HepG2 (cell line): ENCODE results near the gene SRP68. TPM values are rescaled to one million over a fixed set of nuclear protein-coding genes. Genes with fewer than 3 reads are reported as not detected.

Source experiments
- ARNT2 ChIP-seq: sonication (generic); formaldehyde crosslinking; IDR thresholded peaks from 2 replicates; pipeline ENCODE4 v1.8.0; 2022; ENCODE audit warnings: mild to moderate bottlenecking, low read depth, missing genetic modification reagents, moderate library complexity
- CHD2 ChIP-seq: IDR thresholded peaks from 2 replicates; pipeline ENCODE4 v1.6.1; 2011; ENCODE audit warnings: low read depth, low read length, improper control_type of control experiment
- DNMT1 ChIP-seq: sonication (generic); formaldehyde crosslinking; IDR thresholded peaks from 2 replicates; pipeline ENCODE4 v1.5.1; 2020; ENCODE audit warnings: mild to moderate bottlenecking, missing genetic modification reagents
- EED ChIP-seq: sonication (generic); formaldehyde crosslinking; IDR thresholded peaks from 2 replicates; pipeline ENCODE4 v1.5.0; 2020; ENCODE audit warnings: mild to moderate bottlenecking, missing genetic modification reagents
- FOXP4 ChIP-seq: sonication (generic); formaldehyde crosslinking; IDR thresholded peaks from 2 replicates; pipeline ENCODE4 v1.4.0; 2020; ENCODE audit warnings: missing genetic modification reagents
- HNF4G ChIP-seq, 2 experiments: sonication (generic) in 1 of 2; formaldehyde crosslinking in 1 of 2; IDR thresholded peaks; 2 replicates each; pipeline versions ENCODE4 v1.4.0 to v1.6.1; 2011 to 2020; ENCODE audit warnings: borderline replicate concordance in 2 of 2, low read depth in 2 of 2, mild to moderate bottlenecking in 2 of 2, low read length in 1 of 2, missing genetic modification reagents in 1 of 2, moderate library complexity in 1 of 2
- KDM5A ChIP-seq: fragments of 200-600 bp; sonication (generic); IDR thresholded peaks from 2 replicates; pipeline ENCODE4 v1.7.0; 2018; ENCODE audit warnings: antibody characterized with exemption, mild to moderate bottlenecking, low read length, borderline replicate concordance
- MTERF4 ChIP-seq: sonication (generic); formaldehyde crosslinking; IDR thresholded peaks from 2 replicates; pipeline ENCODE4 v1.8.0; 2023; ENCODE audit warnings: mild to moderate bottlenecking, missing genetic modification reagents
- MXD1 ChIP-seq: sonication (generic); formaldehyde crosslinking; IDR thresholded peaks from 2 replicates; pipeline ENCODE4 v1.4.0; 2020; ENCODE audit warnings: mild to moderate bottlenecking, missing genetic modification reagents
- NFATC3 ChIP-seq: sonication (generic); formaldehyde crosslinking; IDR thresholded peaks from 2 replicates; pipeline ENCODE4 v1.5.1; 2020; ENCODE audit warnings: mild to moderate bottlenecking, missing genetic modification reagents
- PRDM4 ChIP-seq: sonication (generic); formaldehyde crosslinking; IDR thresholded peaks from 2 replicates; pipeline ENCODE4 v1.9.0; 2021; ENCODE audit warnings: missing genetic modification reagents, borderline replicate concordance
- THAP11 ChIP-seq: IDR thresholded peaks from 2 replicates; pipeline ENCODE4 v1.6.1; 2016; ENCODE audit warnings: missing biosample characterization, missing genetic modification reagents
- ZNF256 ChIP-seq: sonication (generic); formaldehyde crosslinking; conservative IDR thresholded peaks from 2 replicates; pipeline ENCODE4 v1.4.0; 2020; ENCODE audit warnings: missing genetic modification reagents
- ZNF264 ChIP-seq: sonication (generic); formaldehyde crosslinking; IDR thresholded peaks from 2 replicates; pipeline ENCODE4 v1.4.0; 2020; ENCODE audit warnings: missing genetic modification reagents
- ZNF451 ChIP-seq: sonication (generic); formaldehyde crosslinking; IDR thresholded peaks from 2 replicates; pipeline ENCODE4 v1.5.0; 2020; ENCODE audit warnings: mild to moderate bottlenecking, missing genetic modification reagents
- ZNF710 ChIP-seq: sonication (generic); formaldehyde crosslinking; IDR thresholded peaks from 2 replicates; pipeline ENCODE4 v1.5.0; 2020; ENCODE audit warnings: mild to moderate bottlenecking, missing genetic modification reagents, borderline replicate concordance
- ZZZ3 ChIP-seq: sonication (generic); formaldehyde crosslinking; IDR thresholded peaks from 2 replicates; pipeline ENCODE4 v1.4.0; 2020; ENCODE audit warnings: missing genetic modification reagents, mild to moderate bottlenecking, borderline replicate concordance
- polyA plus RNA-seq, 8 experiments: library from polyadenylated mRNA; depleted of rRNA in 3 of 8; stranded (reverse) in 7 of 8; unstranded in 1 of 8; fragments of >200 nt; fragmentation: Illumina TruSeq in 4 of 8; extraction: Trizol in 4 of 8; gene quantifications; 2 replicates each; pipeline versions ENCODE4 v1.2.1 to v1.2.3, GENCODE V29; 2011 to 2016; ENCODE audit warnings: low read depth in 4 of 8, missing spikeins in 1 of 8, mixed read lengths in 1 of 8; ENCODE audit not compliant: insufficient read depth in 1 of 8
- total RNA-seq, 5 experiments: library from RNA; depleted of rRNA; stranded (reverse); fragments of >200 nt; fragmentation: Illumina TruSeq; extraction: Trizol; gene quantifications; 2 replicates each; pipeline ENCODE4 v1.2.3, GENCODE V29; 2016; ENCODE audit warnings: low read depth in 1 of 5

SRP68 gene
- total and polyA plus RNA-seq, 2 of the 13 experiments (the other 11 are each of a cell fraction or from before 2014, with no cell fraction given), result 39.8 to 74.3 TPM

- TF ChIP-seq HNF4G (IDR thresholded peaks at IDR 0.05; ENCODE audit: borderline replicate concordance, low read depth, low read length), result peak; percentile 85
- peak; percentile 96 for TF ChIP-seq HNF4G (CRISPR knock-in tag; IDR thresholded peaks at IDR 0.05; ENCODE audit: borderline replicate concordance, low read depth)
- TF ChIP-seq DNMT1 (CRISPR knock-in tag), result no peak
- TF ChIP-seq THAP11 (CRISPR knock-in tag), result peak; percentile 59
- peak; percentile 86 for TF ChIP-seq ZNF264 (CRISPR knock-in tag)
- TF ChIP-seq EED, result no peak
- no peak for TF ChIP-seq KDM5A
- no peak for TF ChIP-seq ARNT2 (CRISPR knock-in tag)
- TF ChIP-seq ZNF451 (CRISPR knock-in tag), result no peak
- 0 out of 2 replicates have a peak, but pooled peaks have one; percentile 8 for TF ChIP-seq CHD2
- TF ChIP-seq MTERF4 (CRISPR knock-in tag), result peak; percentile 56; the same call in 1 of the 2 replicates
- TF ChIP-seq ZZZ3, result 0 out of 2 replicates have a peak, but pooled peaks have one; percentile 39
- peak; percentile 76; the same call in 1 of the 2 replicates for TF ChIP-seq ZNF256
- TF ChIP-seq ZNF710 (CRISPR knock-in tag), result peak; percentile 96; the same call in 1 of the 2 replicates
- TF ChIP-seq FOXP4 (CRISPR knock-in tag), result peak; percentile 88
- no peak for TF ChIP-seq MXD1 (CRISPR knock-in tag)
- no peak for TF ChIP-seq PRDM4
- TF ChIP-seq NFATC3 (CRISPR knock-in tag), result no peak
Measured at GRCh38 chr17:75996665-75997590, 75.4 kb downstream of the SRP68 start (continued).
